NOMO-1 treated with dmso at 0.1 percent for 144 hours (cell line): ENCODE results near the gene CC2D1B.
A peak's percentile ranks its signal among the peaks of the same experiment; 100 is the strongest.
"Not testable (repeated sequence)": the region's sequence is repeated elsewhere in the genome, so short reads cannot be mapped to it uniquely, and the experiment has no call there.

ENCODE experiments used
- DNase-seq: peaks from one replicate; lab custom pipeline; 2025; ENCODE audit not compliant: unreplicated experiment; lab: John Stamatoyannopoulos, UW

Gene CC2D1B, protein sequence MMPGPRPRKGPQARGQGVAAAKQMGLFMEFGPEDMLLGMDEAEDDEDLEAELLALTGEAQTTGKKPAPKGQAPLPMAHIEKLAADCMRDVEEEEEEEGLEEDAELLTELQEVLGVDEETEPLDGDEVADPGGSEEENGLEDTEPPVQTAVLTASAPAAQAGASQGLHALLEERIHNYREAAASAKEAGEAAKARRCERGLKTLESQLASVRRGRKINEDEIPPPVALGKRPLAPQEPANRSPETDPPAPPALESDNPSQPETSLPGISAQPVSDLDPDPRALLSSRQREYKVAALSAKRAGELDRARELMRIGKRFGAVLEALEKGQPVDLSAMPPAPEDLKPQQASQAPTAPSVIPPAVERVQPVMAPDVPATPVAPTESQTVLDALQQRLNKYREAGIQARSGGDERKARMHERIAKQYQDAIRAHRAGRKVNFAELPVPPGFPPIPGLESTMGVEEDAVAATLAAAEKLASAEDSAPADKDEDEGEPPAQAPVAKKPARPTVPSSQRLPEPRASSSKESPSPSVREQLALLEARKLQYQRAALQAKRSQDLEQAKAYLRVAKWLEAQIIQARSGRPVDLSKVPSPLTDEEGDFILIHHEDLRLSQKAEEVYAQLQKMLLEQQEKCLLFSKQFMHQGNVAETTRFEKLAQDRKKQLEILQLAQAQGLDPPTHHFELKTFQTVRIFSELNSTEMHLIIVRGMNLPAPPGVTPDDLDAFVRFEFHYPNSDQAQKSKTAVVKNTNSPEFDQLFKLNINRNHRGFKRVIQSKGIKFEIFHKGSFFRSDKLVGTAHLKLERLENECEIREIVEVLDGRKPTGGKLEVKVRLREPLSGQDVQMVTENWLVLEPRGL

DNA sequence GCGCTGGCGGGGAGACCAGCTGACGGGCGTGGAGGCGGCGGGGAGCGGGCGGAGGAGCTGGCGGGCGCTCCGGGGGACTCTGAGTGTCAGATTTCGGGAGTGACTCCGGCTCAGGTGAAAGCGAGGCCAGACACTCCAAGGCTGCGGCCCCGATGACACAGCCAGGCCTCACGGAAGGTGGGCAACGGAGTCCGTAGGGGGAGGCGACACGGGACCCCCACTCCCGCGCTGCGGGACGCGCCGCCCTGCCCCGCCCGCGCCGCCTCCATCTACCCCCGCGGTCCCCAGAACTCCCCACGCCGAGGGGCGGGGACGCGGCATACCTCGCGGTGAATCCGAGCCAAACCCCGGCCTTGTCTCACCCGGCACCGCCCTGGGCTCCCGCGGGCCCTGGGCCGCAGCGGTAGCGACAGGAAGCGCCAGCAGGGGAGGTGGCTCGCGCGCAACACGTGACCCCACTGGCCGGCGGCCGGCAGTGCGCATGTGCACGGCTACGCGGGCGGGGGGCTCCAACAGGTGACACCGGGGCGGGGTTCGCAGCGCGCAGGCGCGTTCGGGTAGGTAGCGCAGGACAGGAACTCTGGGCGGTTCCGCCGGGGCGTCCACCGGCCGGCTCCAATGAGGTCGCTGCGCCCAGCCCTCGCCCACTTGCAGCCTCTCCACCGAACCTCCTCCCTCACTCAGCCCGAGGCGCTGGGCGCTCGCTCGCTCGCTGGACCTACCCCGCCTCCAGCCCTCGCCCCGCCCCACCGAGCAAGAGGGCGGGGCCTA, at the start of gene CC2D1B:
Gene CC2D1B, minus strand, starts transcription at position 460 of the 771 bp plus-strand sequence. CDS start 1,585 bp downstream, outside the sequence.
- peak; percentile 98 for DNase-seq

DNA sequence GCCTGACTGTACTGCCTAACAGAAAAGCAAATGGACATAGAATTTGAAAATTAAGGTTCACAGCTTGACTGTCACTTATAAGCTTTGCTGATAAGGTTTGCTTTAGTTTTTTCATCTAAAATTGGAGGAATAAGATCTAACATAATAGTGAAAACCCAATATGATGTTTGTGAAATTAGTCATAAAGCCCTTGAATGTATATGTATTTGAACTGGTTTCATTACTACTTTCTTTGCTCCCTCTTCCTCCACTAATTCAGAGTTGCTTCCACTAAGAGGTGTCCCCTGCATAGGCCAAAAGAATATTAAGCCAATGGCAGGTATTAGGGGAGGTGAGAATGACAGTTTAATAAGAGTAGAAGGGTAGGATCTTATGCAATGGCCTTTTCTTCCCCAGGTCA, 48.9 kb upstream of the CC2D1B start:
- no peak for DNase-seq

DNA sequence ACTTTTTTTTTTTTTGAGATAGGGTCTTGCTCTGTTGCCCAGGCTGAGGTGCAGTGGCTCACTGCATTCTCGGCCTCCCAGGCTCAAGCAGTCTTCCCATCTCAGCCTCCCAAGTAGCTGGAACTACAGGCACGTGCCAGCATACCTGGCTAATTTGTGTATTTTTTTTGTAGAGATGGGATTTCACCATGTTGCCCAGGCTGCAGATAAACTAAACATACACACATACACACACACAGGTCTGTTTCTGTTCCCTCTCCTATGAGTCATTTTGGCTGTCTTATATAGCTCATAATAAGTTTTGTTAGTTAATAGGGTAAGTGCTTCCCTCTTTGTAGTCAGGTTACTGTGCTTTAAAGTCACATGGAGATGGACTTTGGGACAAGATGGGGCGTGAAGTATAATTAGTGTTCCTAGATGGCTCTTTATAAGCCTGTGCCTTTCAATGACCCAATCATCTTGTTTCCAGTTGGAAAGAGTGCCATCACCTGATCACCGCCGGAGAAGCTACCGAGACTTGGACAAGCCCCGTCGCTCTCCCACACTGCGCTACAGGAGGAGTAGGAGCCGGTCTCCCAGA, 47.5 kb upstream of the CC2D1B start:
- no peak for DNase-seq

DNA sequence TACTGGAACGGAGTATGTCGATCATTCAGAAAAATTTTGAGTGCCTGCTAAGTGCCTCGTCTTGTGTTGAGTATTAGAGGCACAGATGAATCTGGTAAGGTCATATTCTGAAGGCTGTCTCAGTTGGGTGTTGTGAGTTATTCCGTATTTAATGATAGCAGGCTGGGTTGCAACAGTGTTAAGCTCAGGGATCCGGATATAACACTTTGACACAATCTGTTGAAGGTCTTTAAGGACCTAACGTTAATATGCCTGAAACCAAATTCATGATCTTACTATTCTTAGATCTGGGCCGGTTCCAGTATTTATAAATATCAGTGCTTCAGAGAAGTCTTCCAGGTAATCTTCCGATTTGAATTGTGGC, 39.0 kb upstream of the CC2D1B start:
- DNase-seq: no peak

DNA sequence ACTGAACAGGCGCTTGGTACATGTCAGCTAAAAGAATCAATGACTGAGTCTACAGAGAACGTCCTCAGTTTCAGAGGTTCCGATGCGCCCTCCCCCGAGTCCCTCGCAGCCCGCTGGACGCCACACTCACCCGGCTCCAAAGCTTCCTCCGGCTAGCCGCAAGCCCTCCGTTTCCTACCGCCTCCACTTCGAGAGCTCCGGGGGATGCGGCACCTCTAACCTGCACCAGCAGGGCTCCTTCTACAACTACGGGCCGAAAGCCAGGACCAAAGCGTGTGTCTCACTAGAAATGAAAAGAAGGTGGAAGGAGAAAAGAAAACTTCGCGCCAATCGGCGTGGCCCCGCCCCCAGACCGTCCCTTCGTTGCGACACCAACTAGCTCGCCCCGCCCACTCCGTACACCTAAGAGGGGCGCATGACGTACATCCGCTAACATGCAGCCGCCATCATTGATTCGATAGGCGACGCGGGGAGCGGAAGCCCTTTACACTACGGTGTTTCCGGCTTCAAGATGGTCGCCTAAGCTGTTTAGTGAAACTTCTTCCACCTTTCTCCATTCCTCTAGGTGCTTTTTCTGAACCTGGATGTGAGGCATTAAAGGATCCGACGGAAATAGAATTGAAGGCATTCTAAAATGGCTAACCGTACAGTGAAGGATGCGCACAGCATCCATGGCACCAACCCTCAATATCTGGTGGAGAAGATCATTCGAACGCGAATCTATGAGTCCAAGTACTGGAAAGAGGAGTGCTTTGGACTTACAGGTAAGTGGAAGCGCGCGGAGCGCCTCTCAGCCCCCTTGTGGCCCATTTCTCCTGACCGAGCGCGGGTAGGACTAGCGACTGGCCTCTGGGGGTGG, 38.3 kb upstream of the CC2D1B start, which contains the start of the genes ORC1 and PRPF38A:
Gene ORC1, minus strand, starts transcription at position 308 of the 859 bp plus-strand sequence. CDS start 2,200 bp downstream, outside the sequence.
Gene PRPF38A, plus strand, starts transcription at position 487 of the 859 bp plus-strand sequence. Its CDS starts 148 bp downstream, at position 635.
- DNase-seq: peak; percentile 85

DNA sequence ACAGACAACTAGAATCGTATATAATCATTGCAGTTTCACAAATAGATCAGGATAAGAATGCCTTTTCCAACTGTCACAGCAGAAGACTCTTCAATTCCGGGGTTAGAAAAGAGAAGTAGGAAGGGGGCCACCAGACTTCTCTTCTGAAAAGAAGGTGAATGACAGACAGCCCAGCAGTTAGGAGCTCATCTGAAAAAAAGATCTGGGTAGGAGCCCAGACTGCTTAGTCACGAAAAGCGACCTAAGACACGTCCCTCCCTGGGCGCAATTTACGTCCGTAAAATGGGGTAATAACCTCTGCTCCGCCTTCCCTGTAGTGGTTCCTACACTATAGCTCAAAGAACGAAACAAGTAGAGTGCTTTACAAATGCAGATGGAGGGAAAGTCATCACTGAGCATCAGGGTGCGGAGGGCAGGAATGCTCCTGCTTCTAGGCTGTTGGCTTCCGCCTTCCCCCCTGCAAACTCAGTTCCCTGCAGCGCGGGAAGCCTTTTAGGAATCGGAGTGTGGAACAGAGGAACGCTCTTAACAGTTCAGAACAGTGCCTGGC, 37.6 kb upstream of the CC2D1B start:
- peak; percentile 82 for DNase-seq

DNA sequence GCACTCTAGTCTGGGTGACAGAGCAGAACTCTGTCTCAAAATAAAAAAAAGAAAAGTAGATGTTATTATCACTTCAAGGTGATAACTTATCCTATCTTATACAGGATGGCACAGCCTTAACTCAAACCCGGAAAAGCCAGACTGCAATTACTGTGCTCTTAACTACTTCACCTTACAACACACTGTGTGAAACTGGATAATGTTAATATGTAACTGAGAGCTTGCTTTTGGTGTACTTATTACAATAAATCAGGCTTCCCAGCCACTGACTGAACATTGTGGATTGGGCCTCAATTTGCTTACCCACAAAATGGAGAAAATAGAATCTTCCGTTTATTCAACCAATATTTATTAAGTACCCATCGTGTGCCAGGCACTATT, 36.8 kb upstream of the CC2D1B start:
- no peak for DNase-seq

DNA sequence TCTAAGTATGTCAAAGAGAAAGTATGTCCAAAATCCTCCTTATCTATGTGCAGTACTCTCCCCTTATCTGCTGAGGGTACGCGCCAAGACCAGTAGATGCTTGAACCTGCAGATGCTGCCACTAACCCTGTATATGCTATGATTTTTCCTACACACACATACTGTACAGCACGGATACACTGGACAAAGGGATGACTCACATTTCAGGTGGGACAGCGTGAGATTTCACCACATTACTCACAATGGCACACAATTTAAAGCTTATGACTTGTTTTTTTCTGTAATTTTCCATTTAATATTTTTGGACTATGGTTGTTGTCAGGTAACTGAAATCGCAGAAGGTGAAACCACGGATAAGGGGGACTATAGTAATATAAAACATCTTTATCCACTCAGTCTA, 34.1 kb upstream of the CC2D1B start:
- no peak for DNase-seq

DNA sequence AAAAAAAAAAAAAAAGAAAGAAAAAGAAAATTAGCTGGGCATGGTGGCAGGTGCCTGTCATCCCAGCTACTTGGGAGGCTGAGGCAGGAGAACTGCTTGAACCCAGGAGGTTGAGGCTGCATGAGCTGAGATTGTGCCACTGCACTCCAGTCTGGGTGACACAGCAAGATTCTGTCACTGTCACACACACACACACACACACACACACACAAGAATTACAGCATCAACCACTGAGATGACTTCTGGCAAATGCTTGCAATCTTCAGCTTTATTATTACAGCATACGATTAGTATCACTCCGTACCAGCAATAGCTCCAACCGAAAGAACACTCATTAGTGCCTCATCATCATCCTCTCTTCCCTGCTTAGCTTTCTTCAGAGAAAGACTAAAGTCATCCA, 33.6 kb upstream of the CC2D1B start:
- DNase-seq: no peak

DNA sequence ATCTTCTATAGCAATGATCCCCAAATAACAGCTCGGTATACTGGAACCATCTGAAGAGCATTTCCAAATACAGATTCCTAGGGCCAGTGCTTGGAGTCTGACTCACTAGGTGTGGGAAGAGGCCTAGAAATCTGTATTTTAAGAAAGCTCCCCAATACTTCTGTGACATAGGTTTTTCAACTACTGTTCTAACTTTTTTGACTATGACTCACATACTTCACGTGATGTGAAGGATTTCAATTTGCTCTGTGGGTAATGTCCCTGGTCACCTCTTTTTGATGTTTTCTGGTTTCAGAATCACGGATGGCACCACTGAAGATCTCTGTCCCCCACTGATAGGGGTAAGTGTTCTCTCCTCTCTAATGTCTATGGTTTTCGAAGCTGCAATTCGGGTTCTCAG, 27.2 kb upstream of the CC2D1B start:
- DNase-seq: no peak

DNA sequence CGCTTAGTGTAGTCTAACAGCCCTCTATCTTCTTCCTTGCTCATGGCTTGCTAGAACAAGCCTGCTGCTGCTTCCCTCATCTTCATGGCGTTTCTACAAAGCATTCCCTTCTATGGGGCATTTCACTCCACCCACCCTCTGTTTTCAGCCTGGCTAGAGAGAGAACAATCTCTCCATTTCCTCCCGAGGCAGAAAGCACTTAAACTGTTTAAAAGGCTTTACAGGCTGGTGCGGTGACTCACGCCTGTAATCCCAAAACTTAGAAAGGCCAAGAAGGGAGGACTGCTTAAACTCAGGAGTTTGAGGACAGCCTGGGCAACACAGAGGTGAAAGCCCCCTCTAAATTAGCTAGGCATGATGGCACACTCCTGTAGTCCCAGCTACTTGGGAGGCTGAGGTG, 20.5 kb upstream of the CC2D1B start:
- DNase-seq: no peak

DNA sequence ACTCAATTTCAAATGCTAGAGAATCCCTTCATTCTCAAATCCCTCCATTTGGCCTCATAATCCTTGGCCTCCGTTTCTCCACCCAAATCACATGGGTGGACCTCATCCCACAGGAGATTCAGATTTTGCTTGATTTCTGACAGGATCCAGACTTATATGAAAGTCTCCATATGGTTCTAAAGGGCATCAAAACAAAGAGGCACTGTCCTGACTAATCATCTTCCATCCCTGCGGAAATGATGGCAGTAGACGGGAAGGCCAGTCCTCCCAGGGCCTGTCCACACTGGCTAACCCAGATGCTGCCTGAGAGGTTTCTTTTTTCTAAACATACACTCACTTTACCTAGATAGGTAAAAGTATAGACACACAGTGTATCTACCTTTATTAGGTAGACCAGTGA, 19.4 kb upstream of the CC2D1B start:
- DNase-seq: no peak

DNA sequence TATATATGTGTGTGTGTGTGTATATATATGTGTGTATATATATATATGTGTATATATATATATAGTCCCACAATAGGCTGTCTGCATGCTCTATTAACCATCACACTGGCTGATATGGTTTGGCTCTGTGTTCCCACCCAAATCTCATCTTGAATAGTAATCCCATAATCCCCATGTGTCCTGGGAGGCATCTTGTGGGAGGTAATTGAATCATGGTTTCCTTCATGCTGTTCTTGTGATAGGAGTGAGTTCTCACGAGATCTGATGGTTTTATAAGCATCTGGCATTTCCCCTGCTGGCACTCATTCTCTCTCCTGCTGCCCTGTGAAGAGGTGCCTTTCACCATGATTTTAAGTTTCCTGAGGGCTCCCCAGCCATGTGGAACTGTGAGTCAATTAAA, 3.8 kb upstream of the CC2D1B start:
- DNase-seq: not testable (repeated sequence)

DNA sequence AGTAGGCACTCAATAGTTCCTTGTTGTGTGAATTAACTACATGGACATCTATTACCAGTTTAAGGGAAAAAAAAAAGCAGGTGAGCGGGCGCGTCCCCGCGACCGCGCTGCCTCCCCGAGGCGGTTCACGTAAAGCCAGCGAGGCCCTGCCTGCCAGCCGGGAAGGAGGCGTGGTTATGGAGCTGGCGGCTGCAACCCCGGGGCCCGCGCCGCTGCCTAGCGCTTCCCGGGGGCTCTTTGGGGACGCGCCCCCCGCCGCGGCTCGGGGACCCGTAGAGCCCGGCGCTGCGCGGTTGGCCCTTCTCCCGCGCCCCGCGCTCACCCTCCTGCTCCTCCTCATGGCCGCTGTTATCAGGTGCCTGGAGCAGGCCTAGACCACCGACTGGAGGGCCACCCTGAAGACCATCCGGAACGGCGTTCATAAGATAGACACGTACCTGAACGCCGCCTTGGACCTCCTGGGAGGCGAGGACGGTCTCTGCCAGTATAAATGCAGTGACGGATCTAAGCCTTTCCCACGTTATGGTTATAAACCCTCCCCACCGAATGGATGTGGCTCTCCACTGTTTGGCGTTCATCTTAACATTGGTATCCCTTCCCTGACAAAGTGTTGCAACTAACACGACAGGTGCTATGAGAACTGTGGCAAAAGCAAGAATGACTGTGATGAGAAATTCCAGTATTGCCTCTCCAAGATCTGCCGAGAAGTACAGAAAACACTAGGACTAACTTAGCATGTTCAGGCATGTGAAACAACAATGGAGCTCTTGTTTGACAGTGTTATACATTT, 2.6 kb upstream of the CC2D1B start:
- no peak for DNase-seq

DNA sequence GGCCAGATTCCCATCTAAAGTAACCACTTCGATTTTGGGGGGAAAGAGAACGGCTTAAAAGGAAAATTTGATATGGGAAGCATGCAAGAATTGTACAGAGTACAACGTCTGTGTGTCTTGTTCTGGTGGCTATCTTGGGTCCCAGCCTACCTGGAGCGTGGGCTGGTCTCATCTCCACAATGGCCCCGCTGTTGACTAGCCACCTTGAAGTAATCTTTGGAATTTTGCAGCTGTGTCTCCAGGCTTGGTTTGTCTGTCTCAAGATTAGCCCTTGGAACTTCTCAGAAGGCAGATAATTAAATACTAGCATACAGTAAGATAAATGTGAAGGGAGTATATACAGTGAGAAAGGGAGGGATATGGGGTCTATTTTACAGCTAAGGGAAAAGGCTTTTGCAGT, 1.3 kb upstream of the CC2D1B start:
- DNase-seq: no peak

DNA sequence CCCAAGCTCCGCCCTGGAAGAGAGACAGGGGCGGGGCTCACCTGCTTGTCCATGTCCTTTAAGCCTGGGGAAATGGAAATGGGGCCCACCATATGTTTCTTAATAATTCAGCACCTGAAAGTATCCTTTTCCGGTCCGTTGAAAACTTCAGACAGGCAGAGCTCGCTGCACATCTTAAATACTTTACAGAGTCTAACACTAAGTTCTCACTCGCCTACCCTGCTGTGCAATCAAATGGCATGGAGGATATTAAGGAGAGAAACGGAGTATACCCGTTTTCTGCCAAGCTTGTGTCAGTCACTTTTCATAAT, 467 bp upstream of the CC2D1B start:
- no peak for DNase-seq

DNA sequence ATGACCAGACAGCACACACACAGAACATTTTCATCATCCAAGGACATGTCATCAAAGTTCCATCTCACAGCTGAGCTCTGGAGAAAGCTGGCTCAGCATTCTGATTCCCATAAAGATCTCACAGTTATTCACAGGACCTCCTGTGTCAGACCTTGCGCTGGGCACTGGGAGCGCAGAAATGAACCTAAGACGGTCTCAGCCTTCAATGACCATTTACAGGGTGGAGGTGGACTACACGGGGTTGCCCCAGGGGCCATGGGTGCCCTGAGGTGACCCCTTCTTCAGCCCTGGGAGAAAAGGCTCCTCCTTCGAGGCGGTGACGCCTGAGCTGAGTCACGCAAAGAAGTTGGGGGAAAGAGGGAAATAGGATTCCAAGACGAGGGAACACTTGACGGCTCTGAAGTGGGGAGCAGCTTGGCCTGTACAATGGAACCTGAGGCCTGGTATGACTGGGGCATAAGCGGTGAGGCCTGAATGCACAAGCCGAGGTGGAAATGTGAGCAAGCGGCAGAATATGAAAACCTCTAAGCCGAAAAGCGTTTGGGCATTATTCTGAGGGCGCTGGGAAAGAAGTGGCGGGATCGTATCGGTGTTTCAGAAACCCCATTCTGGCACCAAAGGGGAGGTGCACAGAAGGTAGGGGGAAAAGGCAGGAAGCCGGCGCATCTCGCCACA, 797 bp downstream of the CC2D1B start:
- DNase-seq: no peak

DNA sequence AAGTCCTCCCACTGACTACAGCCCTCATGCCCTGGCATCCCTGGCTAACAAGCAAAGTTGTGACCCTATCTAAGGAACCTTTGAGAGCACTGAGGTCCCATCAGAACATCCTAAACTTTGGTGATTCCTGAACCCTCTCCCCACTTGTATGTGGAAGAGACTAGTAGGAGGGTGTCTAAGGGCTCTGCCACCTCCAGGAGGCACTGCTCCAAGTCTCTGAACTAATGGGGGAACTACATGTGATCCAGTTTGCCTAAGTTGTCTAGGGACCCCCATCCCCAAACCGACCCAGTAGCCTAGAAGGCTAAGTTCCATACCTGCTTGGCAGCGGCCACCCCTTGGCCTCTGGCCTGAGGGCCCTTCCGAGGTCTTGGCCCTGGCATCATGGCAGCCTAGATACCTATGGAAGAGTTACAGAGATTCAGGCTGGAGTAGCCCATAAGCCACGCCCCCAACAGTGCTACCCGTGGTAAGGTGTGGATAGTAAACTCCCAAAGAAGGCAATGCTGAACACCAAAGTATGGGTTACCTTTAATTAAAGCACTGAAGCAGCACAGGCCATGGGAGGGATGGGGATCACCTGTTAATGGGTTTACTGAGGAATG, 1.7 kb downstream of the CC2D1B start:
- DNase-seq: no peak
